RWPE1 (cell line): Measurements from ENCODE around the gene CAPG.

Experiments used
- CTCF ChIA-PET: fragments of 350-600 bp; sonication (Branson Sonifier 250); formaldehyde crosslinking; extraction: SDS; loops from one replicate; lab custom pipeline; 2021; lab: Yijun Ruan, JAX
- POLR2A ChIA-PET: fragments of 400-600 bp; formaldehyde crosslinking; extraction: SDS; loops from one replicate; lab custom pipeline; 2020; ENCODE audit warnings: antibody characterized with exemption; ENCODE audit not compliant: low non-redundant PET; lab: Yijun Ruan, JAX
- DNase-seq: peaks from one replicate; pipeline ENCODE4 v3.0.0; 2012; ENCODE audit warnings: low spot score
- H3K27ac ChIP-seq: fragments of 450-650 bp; 2 replicates; pipeline ENCODE4 v1.5.1; 2017
- TF ChIP-seq, protein P1 (sequence below): fragments of 450-650 bp; conservative IDR thresholded peaks from 2 replicates; pipeline ENCODE4 v1.5.1; 2017; ENCODE audit warnings: low read depth, mild to moderate bottlenecking

The CAPG gene

DNA sequence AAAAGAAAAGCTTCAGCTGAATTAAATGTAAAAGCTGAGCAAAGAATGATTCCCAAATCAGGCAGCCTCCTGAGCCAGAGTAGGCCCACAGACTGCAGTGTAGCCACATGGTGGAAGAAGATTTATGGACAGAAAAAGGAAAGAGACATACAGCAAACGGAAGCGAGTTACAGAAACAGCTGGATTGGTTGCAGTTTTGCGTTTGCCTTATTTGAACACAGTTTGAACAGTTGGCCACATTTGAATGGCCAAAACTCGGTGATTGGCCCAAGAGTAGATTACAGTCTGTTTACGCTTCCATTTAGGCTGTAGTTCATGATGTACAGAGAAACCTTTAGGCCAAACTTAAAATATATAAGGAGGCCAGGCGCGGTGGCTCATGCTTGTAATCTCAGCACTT is 43.4 kb upstream of the CAPG start:
- ChIA-PET POLR2A (no interaction called here), CTCF (interaction anchor here (0.6 kb wide), 1 partner anchor 260 kb away, joined by 3 read pairs; no protein-coding TSS in a partner anchor)
- no peak for DNase-seq
- no peak overlapping the region for H3K27ac ChIP-seq
- TF ChIP-seq, protein P1, sequence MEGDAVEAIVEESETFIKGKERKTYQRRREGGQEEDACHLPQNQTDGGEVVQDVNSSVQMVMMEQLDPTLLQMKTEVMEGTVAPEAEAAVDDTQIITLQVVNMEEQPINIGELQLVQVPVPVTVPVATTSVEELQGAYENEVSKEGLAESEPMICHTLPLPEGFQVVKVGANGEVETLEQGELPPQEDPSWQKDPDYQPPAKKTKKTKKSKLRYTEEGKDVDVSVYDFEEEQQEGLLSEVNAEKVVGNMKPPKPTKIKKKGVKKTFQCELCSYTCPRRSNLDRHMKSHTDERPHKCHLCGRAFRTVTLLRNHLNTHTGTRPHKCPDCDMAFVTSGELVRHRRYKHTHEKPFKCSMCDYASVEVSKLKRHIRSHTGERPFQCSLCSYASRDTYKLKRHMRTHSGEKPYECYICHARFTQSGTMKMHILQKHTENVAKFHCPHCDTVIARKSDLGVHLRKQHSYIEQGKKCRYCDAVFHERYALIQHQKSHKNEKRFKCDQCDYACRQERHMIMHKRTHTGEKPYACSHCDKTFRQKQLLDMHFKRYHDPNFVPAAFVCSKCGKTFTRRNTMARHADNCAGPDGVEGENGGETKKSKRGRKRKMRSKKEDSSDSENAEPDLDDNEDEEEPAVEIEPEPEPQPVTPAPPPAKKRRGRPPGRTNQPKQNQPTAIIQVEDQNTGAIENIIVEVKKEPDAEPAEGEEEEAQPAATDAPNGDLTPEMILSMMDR: no peak

DNA sequence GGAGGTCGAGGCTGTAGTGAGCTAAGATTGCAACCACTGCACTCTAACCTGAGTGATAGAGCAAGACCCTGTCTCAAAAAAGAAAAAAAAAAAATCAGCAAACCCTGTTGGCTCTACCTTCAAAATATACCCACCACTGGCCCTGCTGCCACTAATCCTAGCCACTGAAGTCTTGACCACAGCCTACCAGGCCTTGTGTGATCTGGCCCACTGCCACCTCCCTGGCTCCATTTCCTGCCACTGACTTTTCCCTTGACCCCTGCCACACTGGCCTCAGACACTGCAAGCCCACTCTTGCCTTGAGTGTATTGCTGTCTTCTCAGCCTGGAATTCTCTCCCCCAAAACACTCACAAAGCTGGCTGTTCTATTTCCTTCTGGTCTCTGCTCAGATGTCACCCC is 42.1 kb upstream of the CAPG start:
- peak overlapping the region; percentile 45 for H3K27ac ChIP-seq
- TF ChIP-seq, protein P1: no peak
- DNase-seq: no peak
- POLR2A ChIA-PET: no interaction called here
- CTCF ChIA-PET: no interaction called here

DNA sequence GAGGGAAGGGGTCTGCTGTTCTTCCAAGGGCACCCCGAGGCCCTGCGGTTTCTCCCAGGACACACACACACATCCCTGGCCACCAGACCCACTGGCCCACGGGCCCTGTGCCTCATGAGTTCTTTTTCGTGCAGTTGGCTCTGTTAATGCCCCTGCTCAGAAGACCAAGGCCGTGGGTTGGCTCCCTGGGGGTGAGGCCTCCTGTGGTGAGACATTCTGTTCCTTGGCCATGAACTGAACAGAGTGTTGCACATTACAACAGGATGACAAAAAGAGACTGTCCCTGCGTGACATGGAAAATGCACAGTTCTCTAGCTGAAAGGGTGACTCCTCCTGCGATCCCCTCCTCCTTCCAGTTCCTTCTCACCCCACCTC is 39.0 kb upstream of the CAPG start:
- no peak for DNase-seq
- H3K27ac ChIP-seq: peak overlapping the region; percentile 33
- ChIA-PET CTCF (interaction anchor here (1.2 kb wide), 1 partner anchor 12 kb away, joined by 3 read pairs; no protein-coding TSS in a partner anchor), POLR2A (no interaction called here)
- TF ChIP-seq, protein P1: no peak

DNA sequence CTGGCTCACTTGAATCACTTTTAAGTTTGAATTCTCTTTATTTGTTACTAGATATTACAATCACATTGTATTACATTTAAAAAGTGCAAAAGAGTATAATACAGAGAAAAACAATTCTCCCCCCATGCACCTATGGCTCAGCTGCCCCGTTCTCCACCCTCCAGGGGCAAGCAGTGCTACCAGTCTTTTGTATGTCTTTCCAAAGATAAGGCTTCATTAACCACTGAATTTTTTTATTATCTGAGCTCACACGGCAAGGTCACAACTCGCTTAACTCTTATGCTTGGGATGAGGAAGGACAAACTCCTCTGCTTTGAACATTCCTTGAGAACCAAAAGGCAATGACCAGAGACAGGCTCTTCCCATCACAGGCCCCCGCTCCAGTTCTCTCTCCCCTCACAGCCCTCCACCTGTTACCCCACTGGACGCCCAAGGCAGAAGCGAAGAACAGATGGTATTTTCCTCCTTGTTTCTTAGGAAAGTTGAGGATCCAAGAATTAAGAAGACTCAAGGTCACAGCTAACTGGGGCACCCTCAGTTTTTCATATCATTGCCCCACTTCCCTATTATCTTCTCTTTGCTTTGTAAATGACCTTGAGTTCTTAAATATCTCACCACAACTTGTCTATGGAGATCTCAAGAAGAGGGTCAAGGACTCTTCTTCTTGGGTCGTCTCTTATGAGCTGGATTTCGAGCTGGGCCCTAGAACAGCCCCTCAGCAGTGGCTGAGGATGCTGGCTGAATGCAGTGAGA is 38.5 kb upstream of the CAPG start:
- peak overlapping the region; percentile 93 for H3K27ac ChIP-seq
- TF ChIP-seq, protein P1: no peak
- POLR2A ChIA-PET: no interaction called here
- no peak for DNase-seq
- CTCF ChIA-PET: interaction anchor here (1.2 kb wide), 1 partner anchor 11 kb away, joined by 3 read pairs; no protein-coding TSS in a partner anchor

DNA sequence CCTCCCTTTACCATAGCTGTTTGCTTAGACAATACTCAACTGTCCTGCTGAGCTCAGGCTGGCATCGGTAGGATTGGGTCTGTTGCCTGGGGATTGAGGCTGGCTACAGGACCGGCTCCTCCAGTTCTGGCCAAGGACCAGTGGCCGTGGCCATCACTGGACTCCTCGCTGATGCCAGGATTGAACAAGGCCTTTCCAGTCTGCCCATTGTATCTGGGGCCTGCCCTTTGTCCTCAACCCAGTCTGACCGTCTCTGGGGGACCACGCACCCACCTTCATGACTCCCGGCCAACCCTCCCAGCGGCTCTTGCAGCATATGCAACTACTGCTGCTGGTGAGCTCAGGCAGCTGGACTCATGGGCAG is 37.0 kb upstream of the CAPG start:
- DNase-seq: no peak
- POLR2A ChIA-PET: no interaction called here
- TF ChIP-seq, protein P1: no peak
- peak overlapping the region; percentile 93 for H3K27ac ChIP-seq
- CTCF ChIA-PET: interaction anchor here (0.6 kb wide), 1 partner anchor 147 kb away, joined by 3 read pairs; no protein-coding TSS in a partner anchor

DNA sequence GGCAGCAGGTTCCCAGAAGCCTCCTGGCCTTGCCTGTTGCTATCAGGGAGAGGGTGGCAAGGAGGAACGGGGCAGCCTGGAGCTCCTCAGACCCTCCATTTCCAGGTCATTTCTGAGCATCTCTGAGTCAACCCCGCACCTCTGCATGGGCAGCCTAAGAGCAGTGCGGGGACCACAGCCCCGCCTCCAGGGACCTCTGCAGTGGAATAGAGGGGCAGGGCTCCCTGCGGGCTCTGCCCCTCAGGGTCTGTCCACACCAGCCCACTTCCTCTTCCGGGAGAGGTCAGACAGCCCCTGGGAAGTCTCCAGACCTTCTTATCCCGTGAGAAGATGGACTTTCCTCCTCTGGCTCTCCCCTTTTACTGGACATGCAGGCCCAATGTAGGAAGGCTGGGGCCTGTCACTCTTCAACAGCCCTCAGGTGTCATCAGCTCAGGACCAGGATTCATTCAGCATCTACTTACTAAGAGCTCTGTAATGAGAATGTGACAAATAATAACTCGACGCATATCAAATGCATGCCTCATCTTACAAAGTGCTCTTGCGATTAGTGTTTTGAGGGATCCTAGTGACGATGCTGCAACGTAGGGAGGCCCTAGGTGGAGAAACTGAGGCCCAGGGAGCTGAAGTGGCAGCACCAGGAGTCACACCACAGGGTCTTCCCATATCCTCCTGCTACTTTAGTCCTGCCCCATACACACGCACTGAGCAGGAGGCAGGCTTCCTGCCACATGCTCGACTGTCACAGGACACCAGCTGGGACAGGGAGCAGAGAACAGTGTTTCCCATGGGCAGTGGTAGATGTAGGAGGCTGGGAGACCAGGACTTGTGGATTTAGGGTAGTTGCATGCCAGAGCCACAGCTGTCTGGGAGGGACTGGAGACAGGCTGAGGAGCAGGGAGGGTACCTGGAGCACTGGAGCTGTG is 36.4 kb upstream of the CAPG start:
- H3K27ac ChIP-seq: peak overlapping the region; percentile 93
- ChIA-PET POLR2A (interaction anchor here (1.4 kb wide), 1 partner anchor 92 kb away, joined by 5 read pairs; the partner anchor contains the start of gene MAT2A), CTCF (interaction anchor here (0.6 kb wide), 1 partner anchor 146 kb away, joined by 3 read pairs; no protein-coding TSS in a partner anchor)
- TF ChIP-seq, protein P1: no peak
- no peak for DNase-seq
